Keratinocyte (primary cell): Measurements from ENCODE around the gene TBC1D3B. TPM values are rescaled to one million over a fixed set of nuclear protein-coding genes. Genes with fewer than 3 reads are reported as not detected.
"Not testable (repeated sequence)": the region's sequence is repeated elsewhere in the genome, so short reads cannot be mapped to it uniquely, and the experiment has no call there.

Experiments used
- DNase-seq: peaks from one replicate; pipeline ENCODE4 v3.0.0-alpha.2; 2011; ENCODE audit warnings: low read depth, missing footprints, low spot score
- FAIRE-seq: peaks from 2 replicates; lab custom pipeline; 2011; peaks lifted over from hg19 to GRCh38; lab: Jason Lieb, UNC
- H2AFZ ChIP-seq: 2 replicates; pipeline ENCODE4 v1.6.0; 2012; ENCODE audit warnings: low read length, control low read depth, inconsistent platforms; ENCODE audit not compliant: control insufficient read depth
- H3K27ac ChIP-seq: 2 replicates; pipeline ENCODE4 v1.5.1; 2011; ENCODE audit warnings: low read length; ENCODE audit not compliant: control insufficient read depth, insufficient read depth
- H3K27me3 ChIP-seq: 3 replicates; pipeline ENCODE4 v1.6.0; 2011; ENCODE audit warnings: low read length; ENCODE audit not compliant: control insufficient read depth, insufficient read depth; ENCODE audit errors: extremely low read depth
- H3K36me3 ChIP-seq, 2 experiments: 2 replicates in 1 of 2; 3 replicates in 1 of 2; pipeline ENCODE4 v1.5.1; 2011; ENCODE audit warnings: low read length in 2 of 2, mild to moderate bottlenecking in 1 of 2; ENCODE audit not compliant: control insufficient read depth in 2 of 2, insufficient read depth in 2 of 2; ENCODE audit errors: extremely low read depth in 1 of 2
- H3K4me1 ChIP-seq: 3 replicates; pipeline ENCODE4 v1.5.1; 2011; ENCODE audit warnings: low read length; ENCODE audit not compliant: control insufficient read depth, insufficient read depth; ENCODE audit errors: extremely low read depth
- H3K4me2 ChIP-seq: 3 replicates; pipeline ENCODE4 v1.6.0; 2011; ENCODE audit warnings: low read depth, low read length; ENCODE audit not compliant: control insufficient read depth, insufficient read depth; ENCODE audit errors: extremely low read depth
- H3K4me3 ChIP-seq, 3 experiments: fragments of 200-600 bp in 1 of 3; sonication (generic) in 1 of 3; 2 replicates in 2 of 3; 3 replicates in 1 of 3; pipeline ENCODE4 v1.5.1; 2011 to 2016; ENCODE audit warnings: low read length in 3 of 3, mild to moderate bottlenecking in 3 of 3, control low read depth in 2 of 3, inconsistent platforms in 1 of 3, low read depth in 1 of 3, mixed read lengths in 1 of 3, mixed run types in 1 of 3, moderate library complexity in 1 of 3; ENCODE audit not compliant: control insufficient read depth in 2 of 3, insufficient read depth in 2 of 3; ENCODE audit errors: extremely low read depth in 1 of 3
- H3K79me2 ChIP-seq: 2 replicates; pipeline ENCODE4 v1.6.0; 2012; ENCODE audit warnings: low read length; ENCODE audit not compliant: control insufficient read depth, insufficient read depth
- H3K9ac ChIP-seq: 3 replicates; pipeline ENCODE4 v1.6.0; 2011; ENCODE audit warnings: low read length; ENCODE audit not compliant: control insufficient read depth, insufficient read depth; ENCODE audit errors: extremely low read depth
- H3K9me1 ChIP-seq: 3 replicates; pipeline ENCODE4 v1.6.0; 2011; ENCODE audit warnings: low read length; ENCODE audit not compliant: control insufficient read depth, insufficient read depth; ENCODE audit errors: extremely low read depth
- H3K9me3 ChIP-seq: 2 replicates; pipeline ENCODE4 v1.5.1; 2012; ENCODE audit warnings: low read depth, low read length; ENCODE audit not compliant: control insufficient read depth
- H4K20me1 ChIP-seq: 3 replicates; pipeline ENCODE4 v1.6.0; 2011; ENCODE audit warnings: low read length; ENCODE audit not compliant: control insufficient read depth, insufficient read depth; ENCODE audit errors: extremely low read depth
- EZH2 ChIP-seq: IDR thresholded peaks from one replicate; pipeline ENCODE4 v1.6.1; 2012; ENCODE audit warnings: inconsistent platforms, mild to moderate bottlenecking, low read length, moderate library complexity
- dilution Hi-C: fragments of 300-500 bp; cut with MboI; formaldehyde crosslinking; loops from one replicate; pipeline ENCODE4 v1.7.0; 2020; ENCODE audit warnings: low sequenced_read_pairs; ENCODE audit not compliant: extremely low pct_ligation_motif_present
- polyA plus RNA-seq, 5 experiments: library from polyadenylated mRNA; depleted of rRNA in 3 of 5; stranded (reverse) in 3 of 5; stranded (forward) in 1 of 5; unstranded in 1 of 5; fragments of >200 nt; gene quantifications; 1 replicate in 1 of 5; 2 replicates in 3 of 5; 3 replicates in 1 of 5; pipeline versions ENCODE4 v1.2.1 to v1.2.3, GENCODE V29; 2011 to 2012; ENCODE audit warnings: missing spikeins in 2 of 5, low read depth in 1 of 5, low replicate concordance in 1 of 5
- TF ChIP-seq, protein P1 (sequence below), 3 experiments: IDR thresholded peaks in 1 of 3; conservative IDR thresholded peaks in 1 of 3; optimal IDR thresholded peaks in 1 of 3; 2 replicates in 2 of 3; 3 replicates in 1 of 3; pipeline versions ENCODE3 to v1.5.1; 2011; ENCODE audit warnings: low read length in 3 of 3, mild to moderate bottlenecking in 3 of 3, moderate library complexity in 2 of 3, control low read depth in 1 of 3, inconsistent platforms in 1 of 3; ENCODE audit not compliant: insufficient read depth in 2 of 3; ENCODE audit errors: extremely low read depth in 1 of 3

TBC1D3B gene
- polyA plus RNA-seq, 1 donor (not counting 4 experiments of a cell fraction or from before 2014, with no cell fraction given), result 0.71 TPM

GRCh38 chr17:36212272-36212605 lies 35.8 kb upstream of the TBC1D3B start:
- H3K27me3 ChIP-seq, result no peaks in the 10 kb centered on the region
- FAIRE-seq (no peak), DNase-seq (no peak)
- H2AFZ ChIP-seq, result no peak overlapping the region
- dilution Hi-C loops, result no loop called here
- no peak overlapping the region for H3K4me2 ChIP-seq
- H3K4me3 ChIP-seq, result no peak overlapping the region
- no peaks in the 10 kb centered on the region for H3K4me1 ChIP-seq
- no peaks in the 10 kb centered on the region for H3K79me2 ChIP-seq
- no peaks in the 10 kb centered on the region for H4K20me1 ChIP-seq
- H3K27ac ChIP-seq, result no peak overlapping the region
- TF ChIP-seq, protein P1, sequence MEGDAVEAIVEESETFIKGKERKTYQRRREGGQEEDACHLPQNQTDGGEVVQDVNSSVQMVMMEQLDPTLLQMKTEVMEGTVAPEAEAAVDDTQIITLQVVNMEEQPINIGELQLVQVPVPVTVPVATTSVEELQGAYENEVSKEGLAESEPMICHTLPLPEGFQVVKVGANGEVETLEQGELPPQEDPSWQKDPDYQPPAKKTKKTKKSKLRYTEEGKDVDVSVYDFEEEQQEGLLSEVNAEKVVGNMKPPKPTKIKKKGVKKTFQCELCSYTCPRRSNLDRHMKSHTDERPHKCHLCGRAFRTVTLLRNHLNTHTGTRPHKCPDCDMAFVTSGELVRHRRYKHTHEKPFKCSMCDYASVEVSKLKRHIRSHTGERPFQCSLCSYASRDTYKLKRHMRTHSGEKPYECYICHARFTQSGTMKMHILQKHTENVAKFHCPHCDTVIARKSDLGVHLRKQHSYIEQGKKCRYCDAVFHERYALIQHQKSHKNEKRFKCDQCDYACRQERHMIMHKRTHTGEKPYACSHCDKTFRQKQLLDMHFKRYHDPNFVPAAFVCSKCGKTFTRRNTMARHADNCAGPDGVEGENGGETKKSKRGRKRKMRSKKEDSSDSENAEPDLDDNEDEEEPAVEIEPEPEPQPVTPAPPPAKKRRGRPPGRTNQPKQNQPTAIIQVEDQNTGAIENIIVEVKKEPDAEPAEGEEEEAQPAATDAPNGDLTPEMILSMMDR (optimal IDR thresholded peaks at IDR 0.05 in 1 of 3, IDR thresholded peaks at IDR 0.05 in 1 of 3, conservative IDR thresholded peaks at IDR 0.05 in 1 of 3; ENCODE audit: extremely low read depth in 1 of 3, insufficient read depth in 2 of 3, low read length in 3 of 3), result no peak
- no peak for TF ChIP-seq EZH2
- H3K36me3 ChIP-seq, result no peaks in the 10 kb centered on the region
- no peaks in the 10 kb centered on the region for H3K9me3 ChIP-seq
- H3K9me1 ChIP-seq, result no peaks in the 10 kb centered on the region
- no peak overlapping the region for H3K9ac ChIP-seq

GRCh38 chr17:36211484-36212271 lies 35.2 kb upstream of the TBC1D3B start:
- H3K4me3 ChIP-seq, dilution Hi-C loops, H3K9me1 ChIP-seq, H3K4me2 ChIP-seq, H3K9ac ChIP-seq, H4K20me1 ChIP-seq, H3K9me3 ChIP-seq, H3K27me3 ChIP-seq, FAIRE-seq, H3K4me1 ChIP-seq, H2AFZ ChIP-seq, DNase-seq, H3K36me3 ChIP-seq, H3K79me2 ChIP-seq, H3K27ac ChIP-seq: not testable (repeated sequence)

- dilution Hi-C loops, H4K20me1 ChIP-seq, H3K27me3 ChIP-seq, H3K9me3 ChIP-seq, H3K36me3 ChIP-seq, FAIRE-seq, H3K4me1 ChIP-seq, H3K9me1 ChIP-seq, DNase-seq, H3K27ac ChIP-seq, H3K79me2 ChIP-seq, H2AFZ ChIP-seq, H3K9ac ChIP-seq, H3K4me2 ChIP-seq, H3K4me3 ChIP-seq: not testable (repeated sequence)
Measured at GRCh38 chr17:36210439-36211211, 34.2 kb upstream of the TBC1D3B start, which contains the start of gene CCL4L2. TSS of gene CCL4L2 (plus strand) at chr17:36211063.
